Measurements from ENCODE around the gene LMLN.

GRCh38 chr3:197951392-197951990, 8.5 kb upstream of the LMLN start:
- TF ChIP-seq SMC3 (IDR thresholded peaks at IDR 0.05; ENCODE audit: low read depth, low read length) (no peak), CTCF (IDR thresholded peaks at IDR 0.05) (no peak), NRF1 (IDR thresholded peaks at IDR 0.05; ENCODE audit: low read depth, low read length) (no peak)

Data from SK-N-SH (cell line).